Measurements from ENCODE around the gene KDM4C.

The KDM4C gene

GRCh38 chr9:7148243-7148765, 390.5 kb downstream of the KDM4C start:
- TF ChIP-seq, protein P1, sequence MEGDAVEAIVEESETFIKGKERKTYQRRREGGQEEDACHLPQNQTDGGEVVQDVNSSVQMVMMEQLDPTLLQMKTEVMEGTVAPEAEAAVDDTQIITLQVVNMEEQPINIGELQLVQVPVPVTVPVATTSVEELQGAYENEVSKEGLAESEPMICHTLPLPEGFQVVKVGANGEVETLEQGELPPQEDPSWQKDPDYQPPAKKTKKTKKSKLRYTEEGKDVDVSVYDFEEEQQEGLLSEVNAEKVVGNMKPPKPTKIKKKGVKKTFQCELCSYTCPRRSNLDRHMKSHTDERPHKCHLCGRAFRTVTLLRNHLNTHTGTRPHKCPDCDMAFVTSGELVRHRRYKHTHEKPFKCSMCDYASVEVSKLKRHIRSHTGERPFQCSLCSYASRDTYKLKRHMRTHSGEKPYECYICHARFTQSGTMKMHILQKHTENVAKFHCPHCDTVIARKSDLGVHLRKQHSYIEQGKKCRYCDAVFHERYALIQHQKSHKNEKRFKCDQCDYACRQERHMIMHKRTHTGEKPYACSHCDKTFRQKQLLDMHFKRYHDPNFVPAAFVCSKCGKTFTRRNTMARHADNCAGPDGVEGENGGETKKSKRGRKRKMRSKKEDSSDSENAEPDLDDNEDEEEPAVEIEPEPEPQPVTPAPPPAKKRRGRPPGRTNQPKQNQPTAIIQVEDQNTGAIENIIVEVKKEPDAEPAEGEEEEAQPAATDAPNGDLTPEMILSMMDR (conservative IDR thresholded peaks at IDR 0.05; ENCODE audit: low read depth, low read length) = no peak
- H3K9ac ChIP-seq = no peak overlapping the region
- H3K4me3 ChIP-seq (IDR thresholded peaks at IDR 0.05; ENCODE audit: insufficient read depth, low read depth, low read length) = no peak overlapping the region
- no peaks in the 10 kb centered on the region for H3K4me1 ChIP-seq (ENCODE audit: low read depth, poor library complexity, severe bottlenecking)
- no peak overlapping the region for H3K27ac ChIP-seq
- no peak overlapping the region for H3K4me2 ChIP-seq
- H4K20me1 ChIP-seq (ENCODE audit: insufficient read depth) = no peaks in the 10 kb centered on the region
- no peaks in the 10 kb centered on the region for H3K79me2 ChIP-seq (ENCODE audit: insufficient read depth, low read depth)
- H2AFZ ChIP-seq (ENCODE audit: low read depth) = no peak overlapping the region
- no peaks in the 10 kb centered on the region for H3K27me3 ChIP-seq (ENCODE audit: insufficient read depth, low read depth)
- no peaks in the 10 kb centered on the region for H3K36me3 ChIP-seq (ENCODE audit: insufficient read depth)

- TF ChIP-seq, protein P1 (conservative IDR thresholded peaks at IDR 0.05; ENCODE audit: low read depth, low read length) = no peak
- H3K4me1 ChIP-seq (ENCODE audit: low read depth, poor library complexity, severe bottlenecking) = no peaks in the 10 kb centered on the region
- no peak overlapping the region for H3K9ac ChIP-seq
- no peaks in the 10 kb centered on the region for H3K36me3 ChIP-seq (ENCODE audit: insufficient read depth)
- H3K4me3 ChIP-seq (IDR thresholded peaks at IDR 0.05; ENCODE audit: insufficient read depth, low read depth, low read length) = no peak overlapping the region
- H3K27me3 ChIP-seq (ENCODE audit: insufficient read depth, low read depth) = no peaks in the 10 kb centered on the region
- no peak overlapping the region for H3K27ac ChIP-seq
- H3K79me2 ChIP-seq (ENCODE audit: insufficient read depth, low read depth) = no peaks in the 10 kb centered on the region
- H2AFZ ChIP-seq (ENCODE audit: low read depth) = no peak overlapping the region
- H3K4me2 ChIP-seq = no peak overlapping the region
- no peaks in the 10 kb centered on the region for H4K20me1 ChIP-seq (ENCODE audit: insufficient read depth)
Observed at GRCh38 chr9:7149258-7149657, 391.5 kb downstream of the KDM4C start.

- H4K20me1 ChIP-seq (ENCODE audit: insufficient read depth) = no peaks in the 10 kb centered on the region
- H3K4me3 ChIP-seq (IDR thresholded peaks at IDR 0.05; ENCODE audit: insufficient read depth, low read depth, low read length) = no peak overlapping the region
- H3K4me2 ChIP-seq = no peak overlapping the region
- TF ChIP-seq, protein P1 (conservative IDR thresholded peaks at IDR 0.05; ENCODE audit: low read depth, low read length) = no peak
- no peak overlapping the region for H2AFZ ChIP-seq (ENCODE audit: low read depth)
- no peak overlapping the region for H3K27ac ChIP-seq
- no peaks in the 10 kb centered on the region for H3K4me1 ChIP-seq (ENCODE audit: low read depth, poor library complexity, severe bottlenecking)
- H3K9ac ChIP-seq = no peak overlapping the region
- no peaks in the 10 kb centered on the region for H3K27me3 ChIP-seq (ENCODE audit: insufficient read depth, low read depth)
- H3K36me3 ChIP-seq (ENCODE audit: insufficient read depth) = no peaks in the 10 kb centered on the region
- H3K79me2 ChIP-seq (ENCODE audit: insufficient read depth, low read depth) = no peaks in the 10 kb centered on the region
Observed at GRCh38 chr9:7150153-7150890, 392.5 kb downstream of the KDM4C start.

DNA sequence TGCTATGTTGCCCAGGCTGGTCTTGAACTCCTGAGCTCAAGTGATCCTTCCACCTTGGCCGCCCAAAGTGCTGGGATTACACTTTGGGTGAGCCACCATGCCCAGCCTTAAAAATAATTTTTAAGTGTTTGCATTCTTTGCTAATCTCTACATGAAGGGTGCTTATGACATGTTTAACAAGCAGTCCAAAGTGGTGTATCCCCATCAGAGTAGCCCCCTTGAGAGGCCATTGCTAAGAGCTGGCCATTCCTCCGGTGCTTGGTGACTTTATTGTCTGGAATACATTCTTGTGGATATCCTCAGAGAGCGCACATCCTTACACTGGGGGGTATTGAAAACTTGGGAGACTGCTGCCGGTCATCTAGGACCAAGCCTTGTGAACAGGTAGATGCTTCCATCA, 395.4 kb downstream of the KDM4C start:
- Histone ChIP-seq H3K36me3 (ENCODE audit: insufficient read depth) (no peaks in the 10 kb centered on the region), H4K20me1 (ENCODE audit: insufficient read depth) (no peaks in the 10 kb centered on the region), H3K27ac (no peak overlapping the region), H3K4me2 (no peak overlapping the region), H3K4me3 (IDR thresholded peaks at IDR 0.05; ENCODE audit: insufficient read depth, low read depth, low read length) (no peak overlapping the region), H3K9ac (no peak overlapping the region), H3K79me2 (ENCODE audit: insufficient read depth, low read depth) (no peaks in the 10 kb centered on the region), H3K4me1 (ENCODE audit: low read depth, poor library complexity, severe bottlenecking) (no peaks in the 10 kb centered on the region), H2AFZ (ENCODE audit: low read depth) (no peak overlapping the region), H3K27me3 (ENCODE audit: insufficient read depth, low read depth) (no peaks in the 10 kb centered on the region)
- TF ChIP-seq, protein P1 (conservative IDR thresholded peaks at IDR 0.05; ENCODE audit: low read depth, low read length) = no peak

Measured in KMS-11 (cell line).